Panc1 (cell line): ENCODE data around the gene SRGAP3. TPM values are rescaled to one million over a fixed set of nuclear protein-coding genes. Genes with fewer than 3 reads are reported as not detected.

ENCODE experiments used
- ATAC-seq: fragments of 200-7000 bp; cut with Tn5 transposase; 2 replicates; pipeline ENCODE4 v1.9.1; 2020; ENCODE audit warnings: mild to moderate bottlenecking, moderate library complexity
- BruUV-seq: library from RNA; stranded (reverse); fragments of 400-500 nt; replicated peaks from 2 replicates; lab custom pipeline; 2021; lab: Mats Ljungman, UMichigan
- CTCF ChIA-PET: fragments of 300-600 bp; sonication (Branson Sonifier 250); formaldehyde crosslinking; loops from one replicate; lab custom pipeline; 2022; ENCODE audit warnings: antibody characterized with exemption; lab: Charles Lee
- POLR2A ChIA-PET: fragments of 300-600 bp; sonication (Branson Sonifier 250); formaldehyde crosslinking; loops from one replicate; lab custom pipeline; 2022; ENCODE audit warnings: antibody characterized with exemption; lab: Charles Lee
- DNase-seq: peaks from one replicate; pipeline ENCODE4 v3.0.0-alpha.2; 2010; ENCODE audit warnings: low read depth, low spot score
- H3K27ac ChIP-seq: 2 replicates; pipeline ENCODE4 v1.5.1; 2011; ENCODE audit warnings: mild to moderate bottlenecking, low read length, inconsistent platforms
- H3K27me3 ChIP-seq: fragments of 200-500 bp; sonication (Bioruptor generic); 2 replicates; pipeline ENCODE4 v1.6.0; 2014; ENCODE audit warnings: low read length, inconsistent platforms; ENCODE audit not compliant: control insufficient read depth, insufficient read depth
- H3K36me3 ChIP-seq: fragments of 200-500 bp; sonication (Bioruptor generic); 2 replicates; pipeline ENCODE4 v1.5.1; 2014; ENCODE audit warnings: inconsistent platforms, mild to moderate bottlenecking, low read length, moderate library complexity; ENCODE audit not compliant: control insufficient read depth, insufficient read depth
- H3K4me1 ChIP-seq: 2 replicates; pipeline ENCODE4 v1.5.1; 2011; ENCODE audit warnings: inconsistent platforms, mild to moderate bottlenecking, low read length, moderate library complexity; ENCODE audit not compliant: control insufficient read depth, insufficient read depth
- H3K4me3 ChIP-seq, 2 experiments: 2 replicates each; pipeline ENCODE4 v1.5.1; 2011 to 2012; ENCODE audit warnings: low read depth in 2 of 2, low read length in 2 of 2, mild to moderate bottlenecking in 2 of 2, inconsistent platforms in 1 of 2, moderate library complexity in 1 of 2
- H3K9me3 ChIP-seq: fragments of 200-500 bp; sonication (Bioruptor generic); 2 replicates; pipeline ENCODE4 v1.5.1; 2014; ENCODE audit warnings: low read depth, mild to moderate bottlenecking, inconsistent platforms, low read length, moderate library complexity; ENCODE audit not compliant: control insufficient read depth, insufficient read depth
- POLR2AphosphoS5 ChIP-seq: IDR thresholded peaks from 2 replicates; pipeline ENCODE4 v1.6.1; 2012; ENCODE audit warnings: mild to moderate bottlenecking, low read depth, low read length, moderate library complexity
- SIN3A ChIP-seq: IDR thresholded peaks from 2 replicates; pipeline ENCODE4 v1.6.1; 2012; ENCODE audit warnings: low read depth, mild to moderate bottlenecking, low read length, moderate library complexity, borderline replicate concordance; ENCODE audit not compliant: insufficient read depth
- TCF7L2 ChIP-seq: IDR thresholded peaks from 2 replicates; pipeline ENCODE4 v1.6.1; 2011; ENCODE audit warnings: mild to moderate bottlenecking, low read depth, low read length, inconsistent platforms
- in situ Hi-C: cut with HindIII; loops from 2 replicates; pipeline ENCODE4 v1.10.0; 2016; ENCODE audit warnings: low sequenced_read_pairs, low pct_unique_long_range_greater_than_20kb
- intact Hi-C: fragments of 100-400 bp; cut with micrococcal nuclease; formaldehyde crosslinking; loops from one replicate; pipeline ENCODE4 v1.10.0; 2022; ENCODE audit not compliant: unreplicated experiment
- total RNA-seq: library from RNA; stranded (reverse); gene quantifications from one replicate; pipeline ENCODE4 v1.2.1, GENCODE V29; 2021; ENCODE audit not compliant: unreplicated experiment
- TF ChIP-seq, protein P1 (sequence below): fragments of 450-650 bp; IDR thresholded peaks from 2 replicates; pipeline ENCODE4 v1.5.1; 2017; ENCODE audit warnings: mild to moderate bottlenecking
- TF ChIP-seq, protein P2 (sequence below), 2 experiments: IDR thresholded peaks; 2 replicates each; pipeline ENCODE4 v1.6.1; 2011 to 2012; ENCODE audit warnings: low read depth in 2 of 2, control low read depth in 1 of 2, low read length in 1 of 2, mild to moderate bottlenecking in 1 of 2, moderate library complexity in 1 of 2; ENCODE audit not compliant: insufficient read depth in 1 of 2

Gene SRGAP3
- total RNA-seq, 1 experiment from 2014 or later, result 0.82 TPM

GRCh38 chr3:9195390-9195789 is 54.1 kb downstream of the SRGAP3 start:
- Histone ChIP-seq H3K27me3 (peaks cover 2% of the 10 kb centered on the region; the same call in 1 of the 2 replicates), H3K9me3 (no peaks in the 10 kb centered on the region), H3K36me3 (no peaks in the 10 kb centered on the region), H3K4me3 (no peak overlapping the region), H3K27ac (no peak overlapping the region), H3K4me1 (no peaks in the 10 kb centered on the region)
- ATAC-seq (no peak), DNase-seq (no peak)
- in situ Hi-C loops (no loop called here), intact Hi-C loops (no loop called here)
- ChIA-PET POLR2A (no interaction called here), CTCF (no interaction called here)
- BruUV-seq, result no TSS peak
- TF ChIP-seq, protein P1, sequence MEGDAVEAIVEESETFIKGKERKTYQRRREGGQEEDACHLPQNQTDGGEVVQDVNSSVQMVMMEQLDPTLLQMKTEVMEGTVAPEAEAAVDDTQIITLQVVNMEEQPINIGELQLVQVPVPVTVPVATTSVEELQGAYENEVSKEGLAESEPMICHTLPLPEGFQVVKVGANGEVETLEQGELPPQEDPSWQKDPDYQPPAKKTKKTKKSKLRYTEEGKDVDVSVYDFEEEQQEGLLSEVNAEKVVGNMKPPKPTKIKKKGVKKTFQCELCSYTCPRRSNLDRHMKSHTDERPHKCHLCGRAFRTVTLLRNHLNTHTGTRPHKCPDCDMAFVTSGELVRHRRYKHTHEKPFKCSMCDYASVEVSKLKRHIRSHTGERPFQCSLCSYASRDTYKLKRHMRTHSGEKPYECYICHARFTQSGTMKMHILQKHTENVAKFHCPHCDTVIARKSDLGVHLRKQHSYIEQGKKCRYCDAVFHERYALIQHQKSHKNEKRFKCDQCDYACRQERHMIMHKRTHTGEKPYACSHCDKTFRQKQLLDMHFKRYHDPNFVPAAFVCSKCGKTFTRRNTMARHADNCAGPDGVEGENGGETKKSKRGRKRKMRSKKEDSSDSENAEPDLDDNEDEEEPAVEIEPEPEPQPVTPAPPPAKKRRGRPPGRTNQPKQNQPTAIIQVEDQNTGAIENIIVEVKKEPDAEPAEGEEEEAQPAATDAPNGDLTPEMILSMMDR, result no peak
- TF ChIP-seq, protein P2, sequence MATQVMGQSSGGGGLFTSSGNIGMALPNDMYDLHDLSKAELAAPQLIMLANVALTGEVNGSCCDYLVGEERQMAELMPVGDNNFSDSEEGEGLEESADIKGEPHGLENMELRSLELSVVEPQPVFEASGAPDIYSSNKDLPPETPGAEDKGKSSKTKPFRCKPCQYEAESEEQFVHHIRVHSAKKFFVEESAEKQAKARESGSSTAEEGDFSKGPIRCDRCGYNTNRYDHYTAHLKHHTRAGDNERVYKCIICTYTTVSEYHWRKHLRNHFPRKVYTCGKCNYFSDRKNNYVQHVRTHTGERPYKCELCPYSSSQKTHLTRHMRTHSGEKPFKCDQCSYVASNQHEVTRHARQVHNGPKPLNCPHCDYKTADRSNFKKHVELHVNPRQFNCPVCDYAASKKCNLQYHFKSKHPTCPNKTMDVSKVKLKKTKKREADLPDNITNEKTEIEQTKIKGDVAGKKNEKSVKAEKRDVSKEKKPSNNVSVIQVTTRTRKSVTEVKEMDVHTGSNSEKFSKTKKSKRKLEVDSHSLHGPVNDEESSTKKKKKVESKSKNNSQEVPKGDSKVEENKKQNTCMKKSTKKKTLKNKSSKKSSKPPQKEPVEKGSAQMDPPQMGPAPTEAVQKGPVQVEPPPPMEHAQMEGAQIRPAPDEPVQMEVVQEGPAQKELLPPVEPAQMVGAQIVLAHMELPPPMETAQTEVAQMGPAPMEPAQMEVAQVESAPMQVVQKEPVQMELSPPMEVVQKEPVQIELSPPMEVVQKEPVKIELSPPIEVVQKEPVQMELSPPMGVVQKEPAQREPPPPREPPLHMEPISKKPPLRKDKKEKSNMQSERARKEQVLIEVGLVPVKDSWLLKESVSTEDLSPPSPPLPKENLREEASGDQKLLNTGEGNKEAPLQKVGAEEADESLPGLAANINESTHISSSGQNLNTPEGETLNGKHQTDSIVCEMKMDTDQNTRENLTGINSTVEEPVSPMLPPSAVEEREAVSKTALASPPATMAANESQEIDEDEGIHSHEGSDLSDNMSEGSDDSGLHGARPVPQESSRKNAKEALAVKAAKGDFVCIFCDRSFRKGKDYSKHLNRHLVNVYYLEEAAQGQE (IDR thresholded peaks at IDR 0.05; ENCODE audit: insufficient read depth in 1 of 2, low read depth in 2 of 2, low read length in 1 of 2), result no peak
- TF ChIP-seq POLR2AphosphoS5 (no peak), TCF7L2 (no peak), SIN3A (no peak)

- no TSS peak for BruUV-seq
- TF ChIP-seq TCF7L2, result no peak
- no peak for TF ChIP-seq SIN3A
- TF ChIP-seq, protein P1, result no peak
- no peak for TF ChIP-seq POLR2AphosphoS5
- TF ChIP-seq, protein P2 (IDR thresholded peaks at IDR 0.05; ENCODE audit: insufficient read depth in 1 of 2, low read depth in 2 of 2, low read length in 1 of 2), result no peak
- intact Hi-C loops (no loop called here), in situ Hi-C loops (no loop called here)
- H3K27me3 ChIP-seq, result peaks cover 2% of the 10 kb centered on the region; the same call in 1 of the 2 replicates
- CTCF ChIA-PET, result no interaction called here
- no peak overlapping the region for H3K27ac ChIP-seq
- DNase-seq (no peak), ATAC-seq (no peak; the same call in 1 of the 2 replicates)
- no peak overlapping the region for H3K4me3 ChIP-seq
- no peaks in the 10 kb centered on the region for H3K4me1 ChIP-seq
- POLR2A ChIA-PET, result no interaction called here
- no peaks in the 10 kb centered on the region for H3K36me3 ChIP-seq
- H3K9me3 ChIP-seq, result no peaks in the 10 kb centered on the region
Observed at GRCh38 chr3:9194509-9195184, 54.8 kb downstream of the SRGAP3 start.
